Activated CD4-positive, alpha-beta T cell treated with anti-CD3 and anti-CD28 coated beads for 4 hours (primary cell): ENCODE data around the gene VAPA.

Experiments used
- DNase-seq, 2 donors: peaks; one replicate each; pipeline ENCODE4 v3.0.0-alpha.2; 2020

The VAPA gene

DNA sequence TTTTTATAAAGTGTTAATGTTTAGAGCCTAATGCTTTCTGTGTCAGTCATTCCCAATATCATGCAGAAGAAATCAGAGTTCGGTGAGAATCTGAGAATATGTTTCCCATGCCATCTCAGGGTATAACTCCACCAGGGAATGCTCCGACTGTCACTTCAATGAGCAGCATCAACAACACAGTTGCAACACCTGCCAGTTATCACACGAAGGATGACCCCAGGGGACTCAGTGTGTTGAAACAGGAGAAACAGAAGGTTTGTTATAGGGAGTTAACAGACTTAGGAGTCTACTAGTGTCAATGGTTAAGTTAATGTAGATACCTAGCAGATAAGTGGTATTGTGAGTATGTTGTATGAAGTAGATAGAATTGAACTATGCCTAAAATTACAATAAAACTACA is 31.0 kb downstream of the VAPA start:
- no peak for DNase-seq

DNA sequence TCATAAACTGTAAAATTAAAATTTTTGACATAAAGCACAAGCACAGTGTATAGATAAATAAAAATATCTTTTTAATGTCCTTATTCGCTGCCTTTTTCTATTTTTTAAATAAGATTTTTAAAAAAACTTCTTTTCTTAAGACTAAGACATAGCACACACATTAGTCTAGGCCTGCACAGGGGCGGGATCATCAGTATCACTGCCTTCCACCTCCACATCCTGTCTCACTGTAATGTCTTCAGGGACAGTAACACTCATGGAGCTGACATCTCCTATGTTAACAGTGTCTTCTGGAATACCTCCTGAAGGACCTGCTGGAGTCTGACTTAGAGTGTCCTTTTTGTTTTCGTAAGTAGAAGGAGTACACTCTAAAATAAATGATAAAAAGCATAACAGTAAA is 33.0 kb downstream of the VAPA start:
- DNase-seq: no peak

DNA sequence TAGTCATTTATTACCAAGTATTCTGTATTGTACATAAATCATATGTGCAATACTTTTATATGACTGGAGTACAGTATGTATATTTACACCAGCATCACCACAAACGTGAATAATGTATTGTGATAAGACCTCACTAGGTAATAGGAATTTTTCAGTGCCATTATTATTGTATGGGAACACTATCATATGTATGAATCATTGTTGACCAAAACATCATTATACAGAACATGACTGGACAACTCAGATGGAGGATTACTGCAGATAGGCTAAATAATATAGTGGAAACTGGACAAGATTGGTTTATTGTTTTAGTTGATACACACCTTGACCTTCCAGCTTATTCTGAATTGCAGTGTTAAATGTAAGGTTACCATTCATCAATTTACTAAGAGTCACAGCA is 33.4 kb downstream of the VAPA start:
- DNase-seq: no peak

DNA sequence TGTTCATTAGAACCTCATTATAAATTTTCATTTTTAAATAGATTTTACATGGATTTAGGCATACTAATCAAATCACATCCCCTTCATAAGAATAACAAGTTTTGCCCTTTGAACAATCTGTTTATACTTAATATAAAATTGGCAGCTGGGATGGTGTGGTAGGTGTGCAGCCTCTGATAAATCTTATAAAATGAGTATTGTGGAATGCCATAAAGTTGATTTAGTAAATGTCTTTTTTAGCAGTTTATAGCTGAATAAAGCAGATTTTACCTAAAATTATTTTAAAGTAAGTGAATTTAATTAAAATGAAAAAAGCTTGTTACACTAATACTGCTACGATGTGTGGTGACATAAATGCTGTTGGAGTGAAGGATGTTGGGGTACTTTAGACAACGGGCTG is 35.5 kb downstream of the VAPA start:
- DNase-seq: no peak

DNA sequence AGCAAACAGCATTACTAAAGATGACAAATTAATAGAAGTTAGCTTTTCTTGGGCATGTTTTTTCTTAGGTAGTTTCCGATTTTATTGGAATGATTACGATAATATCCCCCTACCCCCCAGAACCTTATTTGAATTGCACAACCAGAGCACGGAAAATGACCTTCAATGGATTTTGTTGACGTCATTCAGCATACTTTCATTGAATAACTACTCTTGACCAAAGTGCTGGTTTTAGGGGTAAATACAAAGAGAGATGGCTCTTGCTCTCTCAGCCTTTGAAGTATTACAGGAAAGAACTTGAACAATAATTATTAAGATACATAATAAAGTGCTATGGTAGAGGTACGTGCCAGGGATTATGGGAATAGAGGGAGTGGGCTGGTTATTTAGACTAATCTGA is 36.0 kb downstream of the VAPA start:
- DNase-seq: no peak

DNA sequence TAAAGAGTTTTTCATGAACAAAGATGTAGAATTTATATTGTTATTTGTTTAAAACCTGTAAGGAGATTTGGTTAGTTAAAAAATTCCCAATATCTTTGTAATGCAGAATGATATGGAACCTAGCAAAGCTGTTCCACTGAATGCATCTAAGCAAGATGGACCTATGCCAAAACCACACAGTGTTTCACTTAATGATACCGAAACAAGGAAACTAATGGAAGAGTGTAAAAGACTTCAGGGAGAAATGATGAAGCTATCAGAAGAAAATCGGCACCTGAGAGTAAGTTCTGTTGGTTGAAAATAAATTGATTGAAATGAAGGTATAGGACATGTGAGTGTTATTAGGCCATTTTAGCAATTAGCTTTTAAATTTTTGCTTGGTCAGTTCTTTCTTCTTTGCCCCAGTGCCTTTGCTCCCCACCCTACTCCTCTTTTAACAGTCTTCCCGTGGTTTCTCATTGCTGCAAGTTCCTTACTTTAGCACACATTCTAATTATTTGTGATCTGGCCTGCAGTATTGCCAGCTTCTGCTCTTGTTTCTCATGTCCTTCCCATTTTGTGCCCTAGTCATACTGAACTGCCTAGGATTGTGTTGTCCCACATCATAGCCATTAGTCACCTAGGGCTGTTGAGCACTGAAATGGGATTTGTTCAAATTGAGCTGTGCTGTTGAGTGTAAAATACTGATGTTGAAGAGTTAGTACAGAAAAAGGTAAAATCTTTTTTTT is 36.6 kb downstream of the VAPA start:
- no peak for DNase-seq

DNA sequence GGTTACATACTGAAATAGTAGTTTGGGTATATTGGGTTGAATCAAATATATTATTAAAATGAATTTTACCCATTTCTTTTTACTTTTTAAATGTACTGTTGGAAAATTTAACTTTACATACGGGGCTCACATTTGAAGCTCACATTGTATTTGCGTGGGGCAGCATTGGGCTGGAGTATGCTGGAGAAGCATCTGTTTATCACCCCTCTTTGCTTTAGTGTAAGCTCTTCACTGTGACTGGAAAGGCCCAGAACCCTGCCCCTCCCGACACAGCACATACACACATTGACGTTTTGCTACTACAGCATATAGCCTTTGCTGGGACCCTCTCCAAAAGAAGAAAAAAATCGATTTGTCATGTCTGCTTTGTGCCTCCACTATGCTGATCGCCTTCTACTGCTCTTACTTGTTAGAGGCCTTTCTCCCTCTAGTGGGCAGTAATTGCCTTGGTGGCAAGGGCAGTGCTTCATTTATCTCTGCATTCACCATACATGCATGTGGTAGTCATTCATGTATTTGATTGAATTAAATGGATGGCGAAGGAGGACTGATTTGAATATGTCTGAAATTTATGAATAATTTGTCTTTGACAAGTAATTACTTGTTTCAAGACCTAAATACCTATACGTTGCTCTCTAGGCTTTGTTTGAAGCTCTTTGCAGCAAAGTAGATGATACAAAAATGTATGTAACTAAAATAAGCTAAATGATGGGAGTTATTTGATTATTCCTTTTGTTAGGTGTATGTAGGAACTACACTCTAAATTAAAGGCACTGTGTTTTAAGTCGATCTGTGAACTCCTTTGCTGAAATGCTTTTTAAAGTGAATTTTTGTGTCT is 37.4 kb downstream of the VAPA start:
- DNase-seq: no peak

DNA sequence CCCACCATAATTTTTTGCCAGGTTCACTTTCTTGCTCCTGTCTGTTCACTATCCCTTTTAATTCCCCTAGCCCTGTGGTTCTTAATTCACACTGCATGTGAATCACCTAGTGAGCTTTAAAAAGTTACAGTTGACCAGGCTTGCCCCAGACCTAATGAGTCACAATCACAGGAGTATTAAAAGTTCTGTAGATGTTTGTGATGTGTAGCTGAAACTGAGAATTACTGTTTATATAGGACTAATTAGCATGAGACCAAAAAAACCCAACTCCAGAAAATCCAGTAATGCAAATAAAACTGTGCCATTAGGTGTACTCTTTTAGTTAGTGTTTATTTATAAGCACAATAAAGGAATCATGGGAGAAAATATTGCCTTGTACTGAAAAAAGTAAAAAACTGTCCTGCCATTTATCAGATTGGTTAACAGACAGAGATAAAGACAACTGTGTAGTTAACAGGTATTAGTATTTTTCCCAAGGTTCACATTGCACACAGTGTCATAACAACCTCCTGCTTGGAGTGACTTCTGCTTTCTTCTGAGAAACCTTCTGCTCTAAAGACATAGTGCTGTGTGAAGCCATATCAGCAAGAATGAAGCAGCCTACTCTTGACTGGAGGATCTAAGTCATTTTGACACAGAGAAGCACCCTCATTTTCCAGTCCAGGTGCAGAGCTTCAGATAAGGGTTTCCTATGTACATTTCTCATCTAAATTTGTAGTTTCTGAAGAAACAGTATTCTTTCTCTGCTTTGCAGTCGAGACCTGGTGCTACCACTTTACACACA is 39.0 kb downstream of the VAPA start:
- no peak for DNase-seq

DNA sequence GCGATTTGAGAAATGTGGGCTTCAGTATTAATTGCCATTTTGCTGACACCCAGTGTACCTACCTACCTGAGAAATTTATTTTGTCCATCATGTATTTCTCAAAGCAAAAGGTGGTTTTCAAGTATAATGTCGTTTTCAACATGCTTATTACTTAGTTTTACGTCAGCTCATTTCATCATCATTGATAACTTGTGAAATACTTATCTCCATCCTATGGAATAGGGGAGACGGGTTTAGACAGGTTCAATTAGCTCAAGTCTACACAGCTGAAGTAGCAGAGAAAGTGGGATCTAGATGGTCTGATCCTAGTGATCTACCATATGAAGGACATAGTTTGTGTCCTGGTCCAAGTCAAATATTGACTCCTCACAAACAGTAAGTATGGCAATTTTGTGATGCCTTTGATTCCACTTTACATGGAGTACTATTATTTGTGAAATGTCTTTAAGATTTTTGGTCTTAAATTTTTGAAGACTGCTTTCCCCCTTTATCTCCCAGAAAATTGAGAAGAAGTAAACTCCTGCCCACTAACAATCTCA is 45.1 kb downstream of the VAPA start:
- DNase-seq: no peak

DNA sequence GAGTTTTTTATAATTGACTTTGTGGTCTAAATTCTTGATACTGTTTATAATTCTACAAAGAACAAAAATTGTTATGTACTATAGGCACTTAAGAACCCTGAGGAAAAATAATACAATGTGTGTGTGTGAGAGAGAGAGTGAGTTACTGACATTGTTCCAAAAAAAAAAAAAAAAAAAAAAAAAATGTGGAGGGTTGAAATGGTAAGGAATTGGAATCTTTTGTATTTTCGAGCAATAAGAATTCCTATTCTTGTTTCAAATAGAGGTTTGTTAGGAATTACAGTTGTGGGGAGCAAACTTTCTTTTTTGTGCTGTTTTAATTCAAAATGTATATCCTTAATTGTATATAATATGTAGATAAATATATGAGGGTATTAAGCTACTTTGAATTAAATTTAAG is 45.7 kb downstream of the VAPA start:
- no peak for DNase-seq

DNA sequence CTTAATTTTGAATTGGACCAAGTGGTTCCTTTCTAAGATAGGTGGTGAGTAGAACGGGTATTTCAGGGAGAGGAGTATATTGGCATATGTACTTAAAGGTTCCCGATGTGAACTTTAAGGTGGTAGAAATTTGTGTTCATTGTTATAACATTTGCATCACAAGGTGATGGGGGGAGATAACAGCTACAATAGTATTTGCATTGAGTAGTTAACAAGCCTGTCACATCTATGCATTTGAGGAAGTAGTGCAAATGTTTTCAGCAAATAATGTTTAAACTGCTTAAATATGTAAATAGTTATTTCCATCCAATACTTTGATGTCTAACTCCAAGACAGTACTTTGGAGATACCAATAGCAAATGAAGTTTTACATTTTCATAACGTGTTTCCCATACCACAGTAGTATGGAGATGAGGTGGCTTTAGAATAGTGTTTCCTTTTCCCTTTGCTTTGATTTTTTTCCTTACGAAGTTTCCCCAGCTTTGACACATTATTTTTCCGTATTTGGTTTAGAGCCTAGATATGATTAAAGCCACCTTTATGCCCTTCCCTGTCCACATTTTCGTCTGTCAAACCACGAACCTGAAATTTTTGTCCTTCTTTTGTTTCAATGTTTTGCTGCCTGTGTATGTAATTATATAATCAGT is 46.6 kb downstream of the VAPA start:
- DNase-seq: no peak

DNA sequence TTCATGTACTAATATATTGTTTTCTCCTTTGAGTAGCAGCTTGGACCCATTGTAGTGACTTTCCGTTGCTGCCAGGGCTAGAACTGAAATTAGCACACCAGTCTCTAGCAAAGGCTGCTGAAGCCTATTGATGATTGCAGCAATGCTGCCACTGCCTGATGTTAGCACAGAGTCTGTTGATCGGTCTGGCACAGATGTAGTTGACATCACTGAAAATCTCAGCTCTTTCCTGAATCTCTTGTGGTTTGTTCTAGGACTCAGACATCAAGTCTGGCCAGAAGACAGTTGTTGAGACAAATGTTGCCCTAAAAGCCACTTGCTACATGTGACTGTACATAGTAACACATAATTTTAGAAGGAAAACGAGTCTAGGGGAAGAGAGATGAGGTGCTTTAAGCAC is 47.2 kb downstream of the VAPA start:
- DNase-seq: no peak

DNA sequence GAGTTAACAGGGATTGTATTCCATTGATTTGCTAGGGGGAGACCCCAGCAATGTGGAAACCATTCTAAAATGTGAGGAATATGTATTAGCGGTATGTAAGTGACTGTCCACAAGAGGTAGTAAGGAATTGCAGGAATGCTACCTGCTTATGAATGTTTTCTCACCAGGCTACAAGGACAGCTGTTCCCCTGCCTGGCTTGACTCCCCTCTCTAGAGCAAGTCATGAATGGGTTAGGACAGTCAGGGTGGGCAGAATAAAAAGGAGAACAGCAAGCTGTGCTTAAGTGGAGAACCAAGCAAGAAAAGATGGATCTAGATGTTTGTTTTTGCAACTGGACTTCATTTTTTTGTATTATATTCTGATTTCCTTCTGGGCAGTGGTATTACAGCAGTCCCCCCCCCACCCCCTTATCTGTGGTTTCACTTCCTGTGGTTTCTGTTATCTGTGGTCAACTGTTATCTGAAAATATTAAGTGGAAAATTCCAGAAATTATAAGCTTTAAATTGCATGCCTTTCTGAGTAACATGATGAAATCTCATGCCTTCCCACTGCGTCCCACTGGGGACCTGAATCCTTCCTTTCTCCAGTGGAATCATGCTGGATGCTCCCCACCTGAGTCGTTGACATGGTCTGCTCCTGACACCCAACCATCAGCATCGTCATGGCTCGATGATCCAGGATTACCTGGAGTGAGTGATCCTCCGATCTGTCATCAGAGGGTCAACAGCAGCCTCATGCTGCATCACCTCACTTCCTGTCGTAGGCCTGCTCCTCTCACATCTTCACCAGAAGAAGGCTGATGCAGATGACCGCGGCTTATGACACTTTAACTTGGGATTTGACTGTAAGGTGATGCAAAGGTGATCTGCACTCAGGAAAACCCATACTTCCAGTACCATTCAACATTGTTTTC is 52.2 kb downstream of the VAPA start:
- DNase-seq: no peak

DNA sequence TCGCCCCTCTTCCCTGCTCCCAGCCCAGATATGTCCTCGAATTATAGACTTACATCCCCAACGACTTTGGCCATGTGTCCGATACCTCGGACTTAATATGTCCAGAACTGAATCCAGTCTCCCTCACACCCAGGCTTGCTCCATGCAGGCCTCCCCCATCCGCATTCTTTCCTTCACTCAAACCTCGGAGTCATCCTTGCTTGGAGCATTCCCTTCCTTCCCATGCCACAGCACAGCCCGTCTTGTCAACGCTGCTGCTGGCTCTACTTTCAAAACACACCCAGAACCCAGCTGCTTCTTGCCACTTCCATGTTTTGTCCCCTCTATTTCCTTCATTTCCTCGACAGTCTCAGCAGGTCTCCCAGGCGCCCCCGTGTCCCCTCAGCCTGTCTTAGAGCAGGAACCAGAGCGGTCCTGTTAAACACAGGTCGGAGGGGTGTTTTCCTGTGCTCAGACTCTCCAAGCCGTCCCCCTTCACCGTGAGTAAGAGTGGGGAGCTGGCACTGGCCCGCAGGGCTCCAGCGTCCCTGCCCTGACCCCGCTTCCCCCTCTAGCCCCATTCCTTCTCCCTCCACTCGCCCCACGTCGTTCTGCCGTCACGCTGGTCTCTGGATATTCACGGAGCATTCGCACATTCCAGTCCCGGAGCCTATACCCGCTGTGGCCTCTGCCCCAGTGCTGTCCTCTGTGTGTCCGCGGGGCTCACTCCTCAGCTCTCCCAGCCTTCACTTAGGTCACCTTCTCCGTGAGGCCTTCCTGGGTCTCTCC is 54.4 kb downstream of the VAPA start:
- no peak for DNase-seq

DNA sequence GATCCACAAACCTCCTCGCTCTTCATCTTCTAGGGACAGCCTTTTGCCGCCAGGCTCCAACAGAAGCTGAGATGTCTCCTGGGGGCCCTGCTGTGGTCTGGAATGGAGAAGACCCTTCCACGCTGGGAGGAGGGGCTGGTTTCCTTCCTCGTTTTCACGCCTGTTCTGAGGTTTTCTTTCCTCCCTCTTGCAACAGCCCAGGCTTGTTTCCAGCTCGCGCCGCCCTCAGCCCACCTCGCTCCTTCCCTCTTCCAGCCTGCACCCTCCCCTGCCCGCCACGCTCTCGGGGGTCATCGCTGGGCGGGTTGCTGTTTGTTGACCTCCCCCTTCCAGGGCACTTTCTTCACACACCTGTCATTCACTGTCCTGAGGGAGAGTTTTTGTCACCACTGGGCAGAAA is 55.4 kb downstream of the VAPA start:
- DNase-seq: no peak

DNA sequence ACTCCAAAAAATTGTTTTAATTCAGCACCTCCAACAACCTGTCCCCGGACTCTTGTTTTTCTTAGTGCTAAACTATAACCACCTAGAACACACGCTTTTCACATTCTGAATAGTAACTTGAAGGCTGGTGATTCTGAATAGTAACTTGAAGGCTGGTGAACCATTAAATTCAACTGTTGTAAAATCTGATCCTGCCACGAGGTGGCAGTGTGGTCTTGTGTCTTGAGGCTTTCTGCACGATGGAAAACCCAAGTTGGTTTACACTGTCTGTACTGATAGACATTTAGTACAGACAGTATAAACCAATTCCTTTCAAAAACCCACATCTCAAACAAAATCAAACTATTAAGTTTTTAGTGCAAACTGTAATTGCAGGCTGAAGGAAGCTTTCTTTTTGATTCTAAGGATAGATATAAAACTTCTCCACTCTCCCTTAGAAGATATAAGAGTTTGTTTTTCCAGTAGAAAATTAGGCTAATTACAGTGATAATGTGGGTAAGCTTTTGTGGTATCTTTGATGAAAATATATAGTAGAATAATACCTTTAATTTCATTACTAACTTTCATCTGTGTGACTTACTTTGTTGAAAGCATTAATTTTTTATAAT is 57.6 kb downstream of the VAPA start:
- peak; percentile 50 to 74 for DNase-seq

DNA sequence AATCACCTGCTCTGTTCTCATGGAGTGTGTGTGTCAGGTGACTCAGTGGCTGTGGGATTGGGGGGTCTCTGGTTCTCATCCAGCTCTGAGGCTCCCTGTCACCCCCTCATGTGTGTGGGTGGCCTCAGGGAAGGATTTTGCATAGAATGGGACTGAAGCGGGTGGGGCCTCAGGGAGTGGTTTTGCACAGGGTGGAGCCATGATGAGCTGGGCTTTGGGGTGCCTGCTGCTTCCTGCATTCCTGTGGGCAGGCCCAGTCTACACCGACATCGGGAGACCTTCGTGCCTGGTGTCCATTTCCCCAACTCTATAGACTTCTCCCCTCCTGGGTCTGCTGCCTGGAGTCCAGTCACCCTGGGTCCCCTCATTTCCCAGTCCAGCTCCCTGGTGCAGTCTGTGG is 59.7 kb downstream of the VAPA start:
- no peak for DNase-seq

DNA sequence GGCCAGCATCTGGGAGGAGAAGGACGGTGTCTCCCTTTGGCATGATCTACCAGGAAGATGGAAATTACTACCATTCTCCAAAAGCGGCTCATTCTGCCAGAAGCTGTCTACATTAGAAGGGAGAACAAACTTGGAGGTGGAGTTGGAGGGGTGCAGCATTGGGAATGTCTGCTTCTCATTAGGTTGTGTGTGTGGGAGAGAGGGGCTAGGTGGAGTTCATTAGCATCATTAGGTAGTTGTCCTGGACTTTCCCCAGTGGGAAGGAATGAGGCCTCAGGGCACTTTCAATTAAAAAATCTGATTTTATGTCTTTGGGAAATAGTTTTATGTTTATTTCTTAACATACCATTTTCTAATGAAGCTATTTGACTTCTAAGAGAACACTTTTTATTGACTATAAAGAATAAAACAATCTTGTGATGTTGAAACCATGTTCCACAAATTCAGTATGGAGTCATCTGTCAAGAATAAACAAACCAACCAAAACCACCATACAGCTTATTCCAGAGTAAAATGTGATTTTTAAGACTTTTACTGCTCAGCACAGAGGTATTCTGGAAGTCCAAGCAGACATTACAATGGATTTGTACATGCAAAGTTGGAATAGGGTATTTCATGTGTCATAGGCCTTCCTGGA is 60.6 kb downstream of the VAPA start:
- DNase-seq: no peak

DNA sequence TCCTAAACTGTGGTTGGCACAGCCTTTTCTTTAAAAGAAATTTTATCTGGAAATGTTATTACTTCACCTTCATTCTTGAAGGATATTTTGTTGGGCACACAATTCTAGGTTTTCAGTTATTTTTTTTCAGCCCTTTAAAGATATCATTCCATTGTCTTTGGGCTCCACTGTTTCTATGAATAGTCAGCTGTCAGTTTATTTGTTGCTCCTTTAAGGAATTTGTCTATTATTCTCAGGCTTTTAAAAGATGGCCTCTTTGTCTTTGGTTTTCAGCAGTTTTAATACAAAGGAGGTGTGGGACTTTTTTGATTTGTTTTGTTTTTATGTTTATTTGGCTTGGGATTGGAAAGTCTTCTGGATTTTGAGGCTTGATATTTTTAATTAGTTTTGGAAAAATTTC is 61.8 kb downstream of the VAPA start:
- no peak for DNase-seq

DNA sequence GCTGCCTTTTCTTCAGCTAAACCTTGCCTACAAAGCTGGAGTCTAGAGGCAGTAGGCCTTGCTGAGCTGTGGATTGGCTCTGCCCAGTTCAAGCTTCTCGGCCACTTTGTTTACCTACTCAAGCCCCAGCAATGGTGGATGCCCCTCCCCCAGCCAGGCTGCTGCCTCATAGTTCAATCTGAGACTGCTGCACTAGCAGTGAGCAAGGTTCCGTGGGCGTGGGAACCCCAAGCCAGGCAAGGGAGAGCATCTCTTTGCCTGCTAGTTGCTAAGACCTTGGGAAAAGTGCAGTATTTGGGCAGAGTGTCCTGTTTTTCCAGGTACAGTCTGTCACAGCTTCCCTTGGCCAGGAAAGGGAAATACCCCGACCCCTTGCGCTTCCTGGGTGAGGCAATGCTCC is 68.9 kb downstream of the VAPA start:
- no peak for DNase-seq
